Frontal cortex (tissue), 4 donors: ENCODE measurements around the gene INPP5J. TPM values are rescaled to one million over a fixed set of nuclear protein-coding genes. Genes with fewer than 3 reads are reported as not detected.
"Not testable (repeated sequence)": the region's sequence is repeated elsewhere in the genome, so short reads cannot be mapped to it uniquely, and the experiment has no call there.

ENCODE experiments used
- DNase-seq, 2 donors: peaks; one replicate each; pipeline ENCODE4 v3.0.0; 2012; ENCODE audit warnings: low spot score in 2 of 2
- FAIRE-seq: peaks from 2 replicates; lab custom pipeline; 2012; peaks lifted over from hg19 to GRCh38; lab: Jason Lieb, UNC
- total RNA-seq: library from RNA; depleted of rRNA; stranded (reverse); fragments of >200 nt; gene quantifications from one replicate; pipeline ENCODE4 v1.2.3, GENCODE V29; 2014
- donor health status: control.
- donor health status: control.
- donor health status: control.

INPP5J gene
- total RNA-seq, 1 donor from 2014 or later, result 2.0 TPM

DNA sequence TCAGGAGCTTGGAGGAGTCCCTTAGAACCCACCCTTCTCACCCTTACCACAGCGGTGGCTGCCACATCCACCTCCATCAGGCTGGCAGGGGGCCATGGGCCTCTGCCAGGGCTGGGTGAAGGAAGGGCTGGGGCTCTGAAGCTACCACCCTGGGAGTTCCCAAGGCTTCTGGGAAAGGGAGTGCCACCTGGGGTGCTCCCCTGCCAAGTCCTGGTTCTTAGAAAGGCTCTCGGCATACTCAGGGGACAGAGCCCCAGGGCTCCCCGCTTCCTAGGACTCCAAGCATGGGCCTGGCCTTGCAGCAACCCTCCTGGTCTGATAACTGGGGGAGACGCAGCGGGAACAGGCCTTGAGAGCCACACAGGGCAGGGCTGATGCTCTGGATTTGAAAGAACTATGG, 18.0 kb downstream of the INPP5J start:
- FAIRE-seq, result no peak
- peak in 1 of 2 donors; percentile 2 for DNase-seq

DNA sequence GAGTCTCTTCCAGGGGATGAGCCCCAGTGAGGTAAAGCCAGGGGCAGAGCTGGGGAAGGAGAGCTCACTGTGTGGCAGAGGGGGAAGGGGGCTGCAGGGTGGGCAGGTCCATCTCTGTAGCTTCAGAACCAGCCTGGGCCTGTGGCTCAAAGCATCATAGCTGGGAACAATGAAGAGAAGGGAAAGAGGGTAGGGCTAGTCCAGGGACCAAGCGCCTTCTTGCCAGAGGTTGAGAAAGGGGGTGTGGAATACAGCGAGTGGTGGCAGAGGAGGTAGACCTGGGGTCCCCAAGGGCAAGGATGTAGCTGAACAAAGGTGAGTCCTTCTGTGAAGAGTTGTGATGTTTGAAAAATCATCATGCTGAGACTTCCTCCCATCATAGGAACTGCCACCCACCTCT, 18.8 kb downstream of the INPP5J start:
- FAIRE-seq (no peak), DNase-seq (no peak)

DNA sequence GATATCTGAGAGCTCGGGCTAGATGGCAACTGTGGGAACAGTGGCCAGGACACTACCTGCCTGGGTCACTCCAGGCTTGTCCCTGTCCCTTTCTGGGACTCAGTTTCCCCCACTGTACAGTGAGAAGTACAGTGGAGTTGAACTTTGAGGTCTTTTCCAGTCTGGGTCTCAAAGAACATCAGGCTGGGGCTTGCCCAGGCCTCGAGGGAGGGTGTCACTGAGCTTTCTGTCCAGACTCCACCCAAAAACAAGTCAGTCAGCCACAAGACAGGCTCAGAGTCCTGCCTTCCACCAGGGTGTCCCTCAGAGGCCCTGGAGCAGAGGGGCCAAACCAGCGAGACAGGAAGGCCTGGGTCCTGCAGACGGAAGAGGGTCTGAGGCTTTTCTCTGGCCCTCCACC, 19.5 kb downstream of the INPP5J start:
- DNase-seq (peak in 1 of 2 donors; percentile 4), FAIRE-seq (no peak)

DNA sequence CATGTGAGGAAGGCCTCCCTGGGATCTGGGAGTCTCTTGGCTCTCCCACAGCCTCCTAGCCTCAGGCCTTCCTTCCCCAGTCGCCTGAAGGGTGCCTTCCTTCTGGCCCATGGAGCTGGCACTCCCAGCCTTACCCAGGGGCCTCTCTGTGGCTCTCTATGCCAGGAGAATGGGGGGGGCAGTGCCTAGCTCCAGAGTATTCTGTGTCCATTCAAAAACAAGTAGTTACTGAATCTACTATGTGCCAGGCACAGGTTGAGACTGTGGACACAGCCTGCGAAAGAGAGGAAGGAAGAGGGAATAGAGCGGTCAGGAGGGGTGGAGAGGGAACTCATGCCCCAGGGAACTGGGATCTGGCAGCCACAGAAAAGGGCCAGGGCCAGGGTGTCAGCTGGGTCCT, 20.3 kb downstream of the INPP5J start:
- FAIRE-seq, result no peak

DNA sequence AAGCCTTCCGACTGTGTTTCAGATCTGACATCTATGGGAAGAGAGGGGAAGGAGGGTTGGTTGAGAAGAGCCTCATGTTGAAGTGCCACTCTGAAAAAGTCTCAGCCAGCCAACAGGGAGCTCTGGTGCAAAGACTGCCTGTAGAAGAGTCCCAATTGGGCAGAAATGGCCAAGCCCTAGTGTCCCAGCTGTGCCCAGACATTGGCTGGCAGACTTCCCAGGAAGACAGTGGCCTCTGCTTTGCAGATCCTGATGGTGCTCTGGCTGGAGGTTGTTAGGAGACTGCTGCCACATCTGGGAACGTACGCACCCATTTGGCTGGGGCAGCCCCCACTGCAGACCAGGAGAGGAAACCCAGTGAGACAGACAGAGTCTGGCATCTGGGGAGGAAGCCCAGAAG, 20.8 kb downstream of the INPP5J start:
- DNase-seq (peak in 1 of 2 donors; percentile 24), FAIRE-seq (no peak)

More for the DNA sequence above, 20.3 kb downstream of the INPP5J start:
- DNase-seq, result peak in 1 of 2 donors; percentile 6

DNA sequence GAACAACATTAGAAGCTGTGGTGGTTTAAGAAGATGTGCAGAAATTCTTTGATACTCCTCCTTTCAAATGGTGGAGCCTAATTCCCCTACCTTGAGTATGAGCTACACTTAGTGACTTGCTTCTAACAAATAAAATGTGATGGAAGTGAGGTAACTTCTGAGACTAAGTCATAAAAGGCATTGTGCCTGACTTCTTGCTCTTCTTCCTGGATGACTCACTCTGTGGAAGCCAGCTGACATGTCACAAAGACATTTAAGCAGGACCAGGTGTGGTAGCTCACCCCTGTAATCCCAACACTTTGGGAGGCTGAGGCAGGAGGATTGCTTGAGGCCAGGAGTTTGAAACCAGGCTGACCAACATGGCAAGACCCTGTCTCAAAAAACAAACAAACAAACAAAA, 21.5 kb downstream of the INPP5J start:
- FAIRE-seq (no peak), DNase-seq (no peak)

DNA sequence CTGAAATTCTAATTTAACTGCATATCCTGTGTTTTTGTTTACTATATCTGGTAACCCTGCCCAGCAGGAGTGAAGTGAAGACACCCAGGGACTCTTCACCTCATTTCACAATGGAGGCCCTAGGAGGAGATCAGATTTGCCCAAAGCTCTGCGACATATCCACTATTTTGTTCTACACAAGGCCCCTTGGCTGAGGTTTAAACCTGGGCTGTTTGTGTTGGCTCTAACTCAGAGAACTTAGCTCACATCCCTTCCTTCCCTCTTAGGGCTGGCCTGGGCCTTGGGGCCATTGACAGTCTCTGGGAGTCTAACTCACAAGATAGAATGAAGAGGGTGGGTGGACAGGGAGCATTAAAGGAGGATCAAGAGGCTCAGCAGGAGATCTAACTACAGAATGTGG, 25.7 kb downstream of the INPP5J start:
- DNase-seq (peak; percentile 4 to 27), FAIRE-seq (no peak)

DNA sequence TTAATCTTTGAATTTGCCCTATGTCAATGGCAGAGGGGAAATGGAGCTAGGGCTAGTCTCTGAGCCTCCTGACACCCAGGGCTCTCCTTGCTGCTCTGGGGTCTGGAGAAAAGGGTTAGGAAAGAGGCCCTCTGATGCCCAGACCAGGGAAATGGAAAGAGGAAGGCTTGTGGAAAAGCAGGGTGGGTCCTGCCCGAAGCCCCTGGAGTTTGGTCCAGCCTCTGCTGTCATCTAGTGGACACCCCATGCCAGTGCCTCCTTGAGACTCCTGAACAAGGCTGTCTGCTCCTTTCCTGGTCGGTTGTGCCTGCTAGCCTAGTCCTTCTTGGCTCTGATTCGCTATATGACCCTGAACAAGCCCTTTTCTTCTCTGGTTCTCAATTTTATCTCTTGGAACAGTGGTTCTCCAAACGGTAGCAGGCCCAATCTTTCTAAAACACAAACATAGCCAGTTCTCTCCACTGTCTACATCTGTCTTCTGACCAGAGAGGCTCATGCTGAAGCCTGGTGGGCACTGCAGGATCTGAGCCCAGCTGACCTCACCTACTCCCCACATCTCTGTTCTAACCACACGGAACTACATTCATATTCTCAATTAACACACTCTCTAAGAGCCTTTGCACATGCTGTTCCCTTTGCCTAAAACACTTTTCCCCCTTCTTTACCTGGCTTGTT, 26.3 kb downstream of the INPP5J start:
- DNase-seq, result peak; percentile 55 to 83
- FAIRE-seq, result no peak

DNA sequence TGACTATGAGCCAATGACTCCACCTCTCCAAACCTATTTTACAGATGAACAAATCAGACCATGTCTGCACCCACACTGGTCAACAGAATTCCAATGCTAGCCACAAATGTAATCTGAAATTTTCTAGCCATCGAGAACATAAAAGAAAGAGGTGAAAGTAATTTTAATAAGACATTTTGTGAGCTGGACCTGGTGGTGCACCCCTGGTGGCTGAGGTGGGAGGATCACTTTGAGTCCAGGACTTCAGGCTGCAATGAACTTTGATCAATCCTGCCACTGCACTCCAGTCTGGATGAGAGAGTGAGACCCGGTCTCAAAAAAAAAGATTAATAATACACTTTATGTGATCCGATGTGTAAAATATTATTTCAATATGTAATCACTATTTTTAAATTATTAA, 27.8 kb downstream of the INPP5J start:
- FAIRE-seq (no peak), DNase-seq (no peak)

DNA sequence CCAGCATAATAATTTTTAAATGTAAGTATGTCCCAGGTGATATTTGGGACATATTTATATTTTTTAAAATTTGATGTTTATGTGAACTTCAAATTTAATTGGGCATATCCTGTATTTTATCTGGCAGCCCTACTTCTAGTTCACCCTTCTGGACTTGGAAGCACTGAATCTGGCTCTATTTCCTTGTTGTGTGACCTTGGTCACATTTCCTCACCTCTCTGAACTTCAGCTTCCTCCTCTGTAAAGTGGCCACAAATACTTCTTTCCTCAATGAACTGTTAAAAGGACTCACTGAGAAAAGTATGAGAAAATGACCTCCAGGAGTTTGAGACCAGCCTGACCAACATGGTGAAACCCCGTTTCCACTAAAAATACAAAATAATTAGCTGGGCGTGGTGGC, 29.1 kb downstream of the INPP5J start:
- no peak for FAIRE-seq
- no peak for DNase-seq

DNA sequence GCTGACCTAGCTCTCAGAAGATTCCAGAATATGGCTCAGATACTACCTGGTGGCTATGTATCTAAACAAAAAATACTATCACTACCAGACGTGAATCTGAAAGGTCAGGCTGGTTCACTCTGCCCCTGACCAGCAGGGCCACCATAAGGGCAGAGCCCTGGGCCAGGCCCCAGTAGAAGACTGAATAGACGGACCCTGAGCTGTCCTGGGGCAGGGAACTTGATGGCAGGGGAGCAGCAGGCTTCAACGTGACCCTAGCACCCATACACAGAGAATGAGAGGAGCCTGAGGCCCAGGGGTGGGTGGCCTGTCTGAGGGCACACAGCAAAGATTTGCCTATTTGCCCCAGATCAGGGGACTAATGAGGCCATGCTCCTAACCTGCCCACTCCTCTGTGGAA, 30.6 kb downstream of the INPP5J start:
- FAIRE-seq (no peak), DNase-seq (no peak)

DNA sequence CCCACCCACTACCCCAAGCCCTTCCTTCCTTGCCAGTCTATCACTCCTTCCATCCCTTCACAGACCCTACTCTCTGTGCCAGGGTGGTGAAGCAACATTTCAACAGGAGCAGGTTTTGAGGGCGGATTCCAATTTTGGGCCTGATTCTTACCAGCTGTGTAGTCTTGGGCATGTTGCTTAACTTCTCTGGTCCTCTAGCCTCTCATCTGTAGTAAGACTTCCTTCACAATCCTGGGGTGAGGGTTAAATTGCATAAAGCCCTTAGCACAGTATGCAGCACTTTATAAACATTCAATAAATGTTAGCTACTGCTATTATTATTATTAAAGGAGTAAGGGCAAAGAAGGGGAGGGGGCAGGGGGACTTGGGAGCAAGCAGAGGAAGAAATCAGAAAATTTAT, 32.2 kb downstream of the INPP5J start:
- DNase-seq (no peak), FAIRE-seq (no peak)

DNA sequence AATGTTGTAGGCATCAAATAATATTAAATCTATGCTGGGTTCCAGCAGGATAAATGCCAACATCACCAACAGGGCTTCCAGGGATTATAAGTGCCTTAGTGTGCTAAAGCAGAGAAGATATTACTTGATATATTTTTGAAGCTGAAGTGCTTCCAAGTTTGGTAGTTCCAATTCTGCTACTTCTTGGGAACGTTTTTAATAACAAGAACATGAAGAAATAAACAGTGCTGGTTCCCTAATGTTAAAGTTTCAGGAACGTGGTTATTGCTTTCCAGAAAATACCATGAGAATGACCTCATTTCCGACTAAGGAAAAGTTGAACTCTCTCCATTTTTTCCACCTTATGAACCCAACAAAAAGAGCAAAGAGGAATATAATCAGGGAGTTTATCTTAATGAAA, 32.7 kb downstream of the INPP5J start:
- no peak for DNase-seq
- FAIRE-seq, result no peak

DNA sequence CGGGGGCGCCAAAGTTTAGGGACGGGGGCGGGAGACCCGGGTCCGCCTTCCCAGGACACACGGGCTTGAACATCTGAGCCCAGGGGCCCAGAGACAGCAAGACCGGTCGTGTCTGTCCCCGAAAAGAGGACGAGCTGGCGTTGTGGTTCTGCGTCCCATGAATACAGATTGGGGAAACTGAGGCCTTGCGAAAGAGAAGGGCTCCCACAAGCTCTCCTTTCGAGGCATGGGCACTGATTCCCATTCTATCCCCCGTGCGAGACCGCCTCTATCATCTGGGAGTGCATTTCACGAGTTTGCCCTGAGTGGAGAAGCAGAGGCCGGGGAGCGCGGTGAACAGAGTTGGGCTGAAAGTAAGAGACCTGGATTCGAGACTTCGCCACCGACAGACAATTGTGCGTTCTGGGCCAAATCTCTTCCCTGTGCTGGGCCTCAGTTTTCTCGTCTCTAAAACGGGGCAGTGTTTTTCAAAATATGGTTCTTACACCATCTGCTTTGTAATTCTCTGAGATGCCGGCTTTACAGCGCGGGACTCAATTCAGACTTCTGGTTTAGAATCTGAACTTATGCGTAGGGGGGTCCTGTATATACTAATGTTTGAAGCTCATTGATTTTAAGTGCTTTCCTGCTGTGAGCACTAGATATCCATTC, 37.7 kb downstream of the INPP5J start:
- DNase-seq (no peak), FAIRE-seq (no peak)

DNA sequence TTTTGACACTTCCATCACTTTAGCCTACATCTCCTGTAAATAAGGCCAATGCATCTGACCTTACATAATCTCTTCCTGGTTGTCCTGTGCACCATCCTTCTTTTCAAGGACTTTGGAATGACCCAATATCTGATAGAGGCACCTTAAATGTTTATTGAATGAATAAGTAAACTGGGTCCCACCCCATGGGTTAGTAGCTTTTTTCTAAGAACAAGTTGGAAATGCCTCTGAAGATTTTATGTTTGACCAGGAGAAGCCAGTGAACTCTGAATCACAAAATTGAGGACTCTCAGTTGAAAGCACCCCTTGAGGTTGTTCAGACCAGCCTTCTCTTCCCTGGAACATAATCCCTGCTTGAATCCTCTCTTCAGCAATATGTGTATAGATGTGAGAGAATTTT, 38.6 kb downstream of the INPP5J start:
- no peak for FAIRE-seq
- no peak for DNase-seq

DNA sequence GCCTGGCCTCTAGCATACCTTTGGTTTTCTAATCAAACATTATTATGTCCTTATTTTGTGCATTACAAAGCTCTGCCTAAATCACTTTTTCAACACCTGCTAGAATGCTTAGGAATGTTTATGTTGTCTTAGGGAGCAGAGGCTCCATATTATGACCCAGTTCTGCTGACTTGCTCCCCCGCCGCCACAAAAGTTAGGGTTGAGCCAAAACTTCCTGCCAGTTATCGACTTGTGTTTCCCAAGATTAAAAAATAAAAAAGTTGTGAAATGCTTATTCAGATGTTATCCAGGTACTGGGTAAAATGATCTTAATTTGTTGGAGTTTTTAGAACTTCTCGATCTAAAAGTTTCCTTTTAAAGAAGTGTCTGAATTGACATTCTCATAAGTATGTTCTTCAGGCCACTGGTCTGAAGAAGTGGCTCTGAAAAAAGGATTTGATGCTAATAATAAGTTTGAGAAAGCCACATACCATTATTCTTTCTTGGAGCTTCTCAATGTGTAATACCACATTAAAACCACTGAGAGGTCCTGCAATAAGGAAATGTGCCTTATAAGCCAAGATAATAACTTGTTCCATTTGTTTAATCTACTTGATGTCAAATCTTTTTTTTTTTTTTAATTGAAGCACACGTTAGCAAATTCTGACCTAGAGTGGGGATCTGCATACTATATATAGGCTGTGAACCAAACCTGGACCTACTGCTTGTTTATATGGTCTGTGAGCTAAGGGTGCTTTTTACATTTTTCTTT, 39.4 kb downstream of the INPP5J start:
- DNase-seq (no peak), FAIRE-seq (no peak)

DNA sequence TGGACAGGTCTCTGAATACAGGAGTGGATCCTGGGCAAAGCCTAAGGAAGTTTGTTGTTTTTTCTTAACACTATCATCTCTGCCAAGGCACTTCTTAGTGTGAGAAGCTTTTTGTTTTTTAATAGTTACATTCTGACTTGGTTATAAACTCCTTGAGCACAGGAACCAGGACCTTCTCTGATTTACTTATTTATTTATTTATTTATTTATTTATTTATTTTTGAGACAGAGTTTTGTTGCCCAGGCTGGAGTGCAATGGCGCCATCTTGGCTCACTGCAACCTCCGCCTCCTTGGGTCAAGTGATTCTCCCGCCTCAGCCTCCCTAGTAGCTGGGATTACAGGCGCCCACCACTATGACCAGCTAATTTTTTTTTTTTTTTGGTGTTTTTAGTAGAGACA, 48.2 kb downstream of the INPP5J start:
- FAIRE-seq, result no peak
- DNase-seq, result no peak

DNA sequence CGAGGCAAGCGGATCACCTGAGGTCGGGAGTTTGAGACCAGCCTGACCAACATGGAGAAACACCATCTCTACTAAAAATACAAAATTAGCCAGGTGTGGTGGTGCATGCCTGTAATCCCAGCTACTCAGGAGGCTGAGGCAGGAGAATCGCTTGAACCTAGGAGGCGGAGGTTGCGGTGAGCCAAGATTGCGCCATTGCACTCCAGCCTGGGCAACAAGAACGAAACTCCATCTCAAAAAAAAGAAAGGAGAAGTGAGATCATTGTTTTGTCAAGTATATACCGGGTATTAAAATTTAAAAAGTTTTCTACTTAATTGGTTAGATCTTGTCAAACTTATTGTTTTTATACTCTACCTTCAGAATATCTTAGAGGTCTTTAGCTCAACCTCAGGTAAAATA, 49.0 kb downstream of the INPP5J start:
- FAIRE-seq, DNase-seq: not testable (repeated sequence)

DNA sequence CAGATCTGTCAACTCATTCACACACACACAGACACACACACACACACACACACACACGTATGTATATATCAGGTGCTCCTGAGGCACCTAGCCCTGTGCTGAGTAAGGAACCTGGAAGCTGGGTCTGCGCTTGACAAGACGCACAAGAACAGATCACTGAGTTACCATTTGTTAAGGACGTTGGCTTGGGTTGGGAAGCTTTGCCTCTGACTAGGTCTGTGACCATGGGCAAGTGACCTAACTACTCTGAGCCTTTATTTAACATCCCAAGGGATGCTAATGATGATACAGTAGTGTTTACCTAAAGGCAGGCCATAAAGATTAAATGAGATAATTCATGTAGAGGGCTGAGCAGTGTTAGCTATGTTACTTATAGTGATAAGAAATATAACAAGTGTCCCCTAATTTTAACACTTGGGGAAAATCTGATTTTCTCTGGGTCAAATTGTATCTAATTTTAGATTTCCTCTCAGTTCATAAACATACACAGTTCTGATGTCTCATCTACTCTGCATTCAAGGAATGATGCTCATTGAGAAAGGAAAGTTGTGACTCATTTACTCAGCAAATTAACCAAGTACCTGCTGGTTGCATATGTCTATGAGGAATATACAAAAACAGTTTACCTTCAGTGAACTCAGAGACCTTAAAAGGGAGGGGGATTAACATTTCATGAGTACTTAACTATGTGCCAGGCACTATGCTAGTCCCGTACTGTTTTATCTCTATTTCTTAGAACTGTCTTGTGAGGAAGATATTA, 50.8 kb downstream of the INPP5J start:
- DNase-seq, result no peak
- FAIRE-seq, result no peak

DNA sequence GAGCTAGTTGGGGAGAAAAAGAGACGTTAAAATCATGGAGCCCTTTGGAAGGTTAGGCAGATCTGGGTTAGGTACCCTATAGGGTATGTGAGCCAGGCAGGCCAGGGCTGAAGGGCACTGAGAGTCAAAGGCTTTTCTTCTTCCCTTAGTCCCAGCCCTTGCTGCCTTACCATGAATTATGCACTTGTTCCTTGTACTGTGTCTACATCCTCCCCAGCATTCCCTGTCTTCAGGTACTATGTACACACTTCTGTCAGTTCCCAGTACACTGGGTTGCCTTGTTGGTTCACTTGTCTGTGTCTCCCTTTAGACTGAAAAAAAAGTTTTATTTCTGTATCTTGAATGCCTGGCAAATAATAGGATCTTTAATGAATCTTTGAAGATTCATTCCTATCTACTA, 54.2 kb downstream of the INPP5J start:
- DNase-seq, result no peak
- FAIRE-seq, result no peak
